Hepatocyte (in vitro differentiated cells): Measurements from ENCODE around the gene RNASE3. TPM values are rescaled to one million over a fixed set of nuclear protein-coding genes. Genes with fewer than 3 reads are reported as not detected.
"Not testable (repeated sequence)": the region's sequence is repeated elsewhere in the genome, so short reads cannot be mapped to it uniquely, and the experiment has no call there.

Source experiments
- DNase-seq: peaks from one replicate; pipeline ENCODE4 v3.0.0-alpha.2; 2016; ENCODE audit warnings: low spot score
- H2AFZ ChIP-seq: fragments of 200-600 bp; sonication (generic); 2 replicates; pipeline ENCODE4 v1.6.0; 2016; ENCODE audit warnings: antibody characterized with exemption, mild to moderate bottlenecking
- H3K27ac ChIP-seq: fragments of 200-600 bp; sonication (generic); 2 replicates; pipeline ENCODE4 v1.5.1; 2016; ENCODE audit warnings: mild to moderate bottlenecking
- H3K27me3 ChIP-seq: fragments of 200-600 bp; sonication (generic); 2 replicates; pipeline ENCODE4 v1.6.1; 2016
- H3K36me3 ChIP-seq: fragments of 200-600 bp; sonication (generic); replicated peaks from 2 replicates; pipeline ENCODE4 v1.5.1; 2016; ENCODE audit warnings: low read depth; ENCODE audit not compliant: insufficient read depth
- H3K4me1 ChIP-seq: fragments of 200-600 bp; sonication (generic); 2 replicates; pipeline ENCODE4 v1.5.1; 2016; ENCODE audit warnings: mild to moderate bottlenecking, moderate library complexity; ENCODE audit not compliant: insufficient read depth
- H3K4me2 ChIP-seq: fragments of 200-600 bp; sonication (generic); 2 replicates; pipeline ENCODE4 v1.6.0; 2016
- H3K4me3 ChIP-seq: fragments of 200-600 bp; sonication (generic); 2 replicates; pipeline ENCODE4 v1.5.1; 2016; ENCODE audit warnings: mild to moderate bottlenecking
- H3K79me2 ChIP-seq: fragments of 200-600 bp; sonication (generic); 2 replicates; pipeline ENCODE4 v1.6.0; 2017; ENCODE audit warnings: mild to moderate bottlenecking
- H3K9me2 ChIP-seq: fragments of 200-600 bp; sonication (generic); replicated peaks from 2 replicates; pipeline ENCODE4 v1.6.0; 2017; ENCODE audit warnings: mild to moderate bottlenecking; ENCODE audit not compliant: insufficient read depth
- H3K9me3 ChIP-seq: fragments of 200-600 bp; sonication (generic); 2 replicates; pipeline ENCODE4 v1.5.1; 2016; ENCODE audit warnings: low read depth, mild to moderate bottlenecking
- H4K20me1 ChIP-seq: fragments of 200-600 bp; sonication (generic); 2 replicates; pipeline ENCODE4 v1.6.0; 2016; ENCODE audit warnings: mild to moderate bottlenecking; ENCODE audit not compliant: insufficient read depth, poor library complexity, severe bottlenecking
- EZH2 ChIP-seq: fragments of 200-600 bp; sonication (generic); IDR thresholded peaks from 2 replicates; pipeline ENCODE4 v1.6.1; 2016; ENCODE audit warnings: antibody characterized with exemption, mild to moderate bottlenecking, borderline replicate concordance
- EZH2phosphoT487 ChIP-seq: fragments of 200-600 bp; sonication (generic); IDR thresholded peaks from one replicate; pipeline ENCODE4 v1.6.1; 2018; ENCODE audit warnings: antibody characterized with exemption, mild to moderate bottlenecking, low read depth, moderate library complexity; ENCODE audit not compliant: unreplicated experiment, severe bottlenecking
- WGBS: methylation state at CpG from one replicate; pipeline ENCODE4 v1.1.6; 2016; ENCODE audit warnings: low lambda C conversion rate; ENCODE audit errors: missing lambda C conversion rate; 5-methylcytosine and 5-hydroxymethylcytosine counted together
- polyA plus RNA-seq: library from polyadenylated mRNA; unstranded; fragments of >200 nt; fragmentation: Nextera tagmentation; extraction: Ambion mirVana; gene quantifications from 2 replicates; pipeline ENCODE4 v1.2.1, GENCODE V29; 2016
- total RNA-seq: library from RNA; depleted of rRNA; stranded (reverse); fragments of >200 nt; gene quantifications from 2 replicates; pipeline ENCODE4 v1.2.3, GENCODE V29; 2014
- TF ChIP-seq, protein P1 (sequence below): fragments of 200-600 bp; sonication (generic); IDR thresholded peaks from 2 replicates; pipeline ENCODE4 v1.5.1; 2016; ENCODE audit warnings: antibody characterized with exemption, mild to moderate bottlenecking; ENCODE audit not compliant: poor library complexity

Gene RNASE3
- total and polyA plus RNA-seq, 2 experiments from 2014 or later, result 0.50 TPM; not detected in 1

DNA sequence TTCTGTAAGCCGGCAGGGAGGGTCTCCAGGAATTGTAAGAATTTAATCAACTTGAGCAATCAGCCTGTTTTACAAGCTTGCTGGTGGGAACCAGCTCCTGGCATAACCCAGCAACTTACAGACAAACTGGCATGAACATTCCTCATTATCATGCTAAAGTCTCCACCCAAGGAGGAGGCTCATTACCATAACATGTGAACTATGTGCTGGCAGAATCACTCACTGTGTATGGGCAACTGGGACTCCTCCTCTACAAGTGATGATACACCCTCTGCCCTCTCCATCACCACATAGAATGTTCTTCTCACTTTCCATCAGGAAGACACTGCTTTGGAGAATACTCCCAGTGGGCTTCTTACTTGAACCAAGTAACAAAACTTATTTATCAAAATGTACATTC, 4.1 kb downstream of the RNASE3 start:
- not testable (repeated sequence) for H3K27ac ChIP-seq, H3K9me2 ChIP-seq, DNase-seq, H2AFZ ChIP-seq, H3K4me1 ChIP-seq, H4K20me1 ChIP-seq, H3K9me3 ChIP-seq, H3K27me3 ChIP-seq, H3K79me2 ChIP-seq, H3K36me3 ChIP-seq, H3K4me2 ChIP-seq, H3K4me3 ChIP-seq
- WGBS, result 70% methylated on average over 1 of the region's 1 CpG

GRCh38 chr14:20904393-20905029, 13.3 kb downstream of the RNASE3 start:
- no peak overlapping the region for H2AFZ ChIP-seq
- no peak overlapping the region for H3K4me3 ChIP-seq
- WGBS, result 80% methylated on average over 4 of the region's 4 CpGs
- no peaks in the 10 kb centered on the region for H3K27me3 ChIP-seq
- TF ChIP-seq EZH2, result no peak
- TF ChIP-seq, protein P1, sequence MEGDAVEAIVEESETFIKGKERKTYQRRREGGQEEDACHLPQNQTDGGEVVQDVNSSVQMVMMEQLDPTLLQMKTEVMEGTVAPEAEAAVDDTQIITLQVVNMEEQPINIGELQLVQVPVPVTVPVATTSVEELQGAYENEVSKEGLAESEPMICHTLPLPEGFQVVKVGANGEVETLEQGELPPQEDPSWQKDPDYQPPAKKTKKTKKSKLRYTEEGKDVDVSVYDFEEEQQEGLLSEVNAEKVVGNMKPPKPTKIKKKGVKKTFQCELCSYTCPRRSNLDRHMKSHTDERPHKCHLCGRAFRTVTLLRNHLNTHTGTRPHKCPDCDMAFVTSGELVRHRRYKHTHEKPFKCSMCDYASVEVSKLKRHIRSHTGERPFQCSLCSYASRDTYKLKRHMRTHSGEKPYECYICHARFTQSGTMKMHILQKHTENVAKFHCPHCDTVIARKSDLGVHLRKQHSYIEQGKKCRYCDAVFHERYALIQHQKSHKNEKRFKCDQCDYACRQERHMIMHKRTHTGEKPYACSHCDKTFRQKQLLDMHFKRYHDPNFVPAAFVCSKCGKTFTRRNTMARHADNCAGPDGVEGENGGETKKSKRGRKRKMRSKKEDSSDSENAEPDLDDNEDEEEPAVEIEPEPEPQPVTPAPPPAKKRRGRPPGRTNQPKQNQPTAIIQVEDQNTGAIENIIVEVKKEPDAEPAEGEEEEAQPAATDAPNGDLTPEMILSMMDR, result no peak
- no peak for TF ChIP-seq EZH2phosphoT487
- no peaks in the 10 kb centered on the region for H3K4me1 ChIP-seq
- H3K79me2 ChIP-seq, result no peaks in the 10 kb centered on the region
- no peak overlapping the region for H3K27ac ChIP-seq
- no peaks in the 10 kb centered on the region for H3K9me2 ChIP-seq
- H4K20me1 ChIP-seq, result no peaks in the 10 kb centered on the region
- no peak for DNase-seq
- H3K36me3 ChIP-seq, result no peaks in the 10 kb centered on the region
- H3K9me3 ChIP-seq, result no peaks in the 10 kb centered on the region
- no peak overlapping the region for H3K4me2 ChIP-seq

- no peak overlapping the region for H3K4me3 ChIP-seq
- no peak for TF ChIP-seq EZH2
- no peak for TF ChIP-seq EZH2phosphoT487
- TF ChIP-seq, protein P1, result no peak
- H3K4me2 ChIP-seq, result no peak overlapping the region
- no peaks in the 10 kb centered on the region for H3K9me2 ChIP-seq
- WGBS, result 97% methylated on average over 2 of the region's 2 CpGs
- H3K27ac ChIP-seq, result no peak overlapping the region
- no peak for DNase-seq
- H2AFZ ChIP-seq, result no peak overlapping the region
- no peaks in the 10 kb centered on the region for H3K9me3 ChIP-seq
- no peaks in the 10 kb centered on the region for H3K36me3 ChIP-seq
- H4K20me1 ChIP-seq, result no peaks in the 10 kb centered on the region
- no peaks in the 10 kb centered on the region for H3K79me2 ChIP-seq
- H3K4me1 ChIP-seq, result no peaks in the 10 kb centered on the region
- no peaks in the 10 kb centered on the region for H3K27me3 ChIP-seq
These were observed 14.5 kb downstream of the RNASE3 start for GRCh38 chr14:20905676-20906075.

- WGBS, result 96% methylated on average over 1 of the region's 1 CpG
- no peaks in the 10 kb centered on the region for H3K9me2 ChIP-seq
These were observed 16.0 kb downstream of the RNASE3 start for GRCh38 chr14:20907214-20907613.

DNA sequence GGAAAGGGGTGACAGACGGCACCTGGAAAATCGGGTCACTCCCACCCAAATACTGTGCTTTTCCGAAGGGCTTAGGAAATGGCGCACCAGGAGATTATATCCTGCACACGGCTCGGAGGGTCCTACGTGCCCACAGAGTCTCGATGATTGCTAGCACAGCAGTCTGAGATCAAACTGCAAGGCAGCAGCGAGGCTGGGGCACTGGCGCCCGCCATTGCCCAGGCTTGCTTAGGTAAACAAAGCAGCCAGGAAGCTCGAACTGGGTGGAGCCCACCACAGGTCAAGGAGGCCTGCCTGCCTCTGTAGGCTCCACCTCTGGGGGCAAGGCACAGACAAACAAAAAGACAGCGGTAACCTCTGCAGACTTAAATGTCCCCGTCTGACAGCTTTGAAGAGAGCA, 19.6 kb downstream of the RNASE3 start:
- not testable (repeated sequence) for H3K9me3 ChIP-seq, H3K4me3 ChIP-seq, H3K9me2 ChIP-seq, H2AFZ ChIP-seq, H3K36me3 ChIP-seq, H3K27me3 ChIP-seq, H3K4me2 ChIP-seq, DNase-seq, H3K79me2 ChIP-seq, H3K4me1 ChIP-seq, H3K27ac ChIP-seq, H4K20me1 ChIP-seq
- WGBS, result 84% methylated on average over 14 of the region's 14 CpGs

More at GRCh38 chr14:20907214-20907613, 16.0 kb downstream of the RNASE3 start:
- H3K27me3 ChIP-seq, result no peaks in the 10 kb centered on the region
- no peak overlapping the region for H3K27ac ChIP-seq
- no peak overlapping the region for H2AFZ ChIP-seq
- no peaks in the 10 kb centered on the region for H3K36me3 ChIP-seq
- no peak overlapping the region for H3K4me2 ChIP-seq
- H3K4me3 ChIP-seq, result no peak overlapping the region
- no peaks in the 10 kb centered on the region for H3K9me3 ChIP-seq
- no peaks in the 10 kb centered on the region for H4K20me1 ChIP-seq
- DNase-seq, result no peak
- no peaks in the 10 kb centered on the region for H3K4me1 ChIP-seq
- H3K79me2 ChIP-seq, result no peaks in the 10 kb centered on the region
- TF ChIP-seq EZH2 (no peak), EZH2phosphoT487 (no peak)
- TF ChIP-seq, protein P1, result no peak

DNA sequence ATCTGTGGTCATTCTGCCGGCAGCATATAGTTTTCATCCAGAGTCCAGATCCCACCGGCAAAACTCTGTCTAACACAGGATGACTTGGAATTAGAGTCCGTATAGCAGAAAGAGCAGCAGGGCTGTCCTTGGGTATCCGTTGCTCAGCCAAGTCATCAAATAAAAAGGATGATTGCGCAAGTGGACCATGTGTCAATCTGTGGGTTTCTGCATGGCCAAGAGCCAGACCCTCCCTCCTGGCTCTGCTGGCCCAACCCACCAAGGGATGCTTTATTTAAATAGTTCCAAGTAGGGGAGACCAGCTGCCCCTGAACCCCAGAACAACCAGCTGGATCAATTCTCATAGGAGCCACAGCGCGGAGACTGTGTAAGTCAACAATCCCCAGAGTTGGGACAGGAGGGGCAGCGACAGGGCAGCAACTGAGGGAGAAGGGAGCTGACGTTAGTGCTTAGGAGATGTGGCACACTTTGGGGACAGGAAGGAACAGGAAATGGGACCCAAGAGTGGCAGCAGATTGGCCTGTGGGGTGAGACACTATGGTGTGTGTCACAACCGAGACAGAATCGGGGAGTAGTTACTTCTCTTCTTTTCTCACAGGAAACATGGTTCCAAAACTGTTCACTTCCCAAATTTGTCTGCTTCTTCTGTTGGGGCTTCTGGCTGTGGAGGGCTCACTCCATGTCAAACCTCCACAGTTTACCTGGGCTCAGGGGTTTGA, 28.0 kb downstream of the RNASE3 start:
- H3K9me2 ChIP-seq, H3K4me2 ChIP-seq, H4K20me1 ChIP-seq, H3K27me3 ChIP-seq, H3K27ac ChIP-seq, H2AFZ ChIP-seq, H3K79me2 ChIP-seq, H3K4me3 ChIP-seq, H3K36me3 ChIP-seq, H3K9me3 ChIP-seq, H3K4me1 ChIP-seq: not testable (repeated sequence)
- DNase-seq, result peak; percentile 34
- WGBS, result 79% methylated on average over 11 of the region's 11 CpGs
